Melanocyte of skin (primary cell): ENCODE data around the gene SLC47A2. TPM values are rescaled to one million over a fixed set of nuclear protein-coding genes. Genes with fewer than 3 reads are reported as not detected.

Experiments used
- small RNA-seq, 2 donors: library from RNA; depleted of rRNA; stranded (forward); fragments of <200 nt; gene quantifications; one replicate each; pipeline ENCODE3, GENCODE V24; 2012
- total RNA-seq, 2 donors: library from RNA; depleted of rRNA; stranded (reverse); fragments of >200 nt; gene quantifications; 2 replicates each; pipeline ENCODE4 v1.2.3, GENCODE V29; 2012

SLC47A2 gene, protein sequence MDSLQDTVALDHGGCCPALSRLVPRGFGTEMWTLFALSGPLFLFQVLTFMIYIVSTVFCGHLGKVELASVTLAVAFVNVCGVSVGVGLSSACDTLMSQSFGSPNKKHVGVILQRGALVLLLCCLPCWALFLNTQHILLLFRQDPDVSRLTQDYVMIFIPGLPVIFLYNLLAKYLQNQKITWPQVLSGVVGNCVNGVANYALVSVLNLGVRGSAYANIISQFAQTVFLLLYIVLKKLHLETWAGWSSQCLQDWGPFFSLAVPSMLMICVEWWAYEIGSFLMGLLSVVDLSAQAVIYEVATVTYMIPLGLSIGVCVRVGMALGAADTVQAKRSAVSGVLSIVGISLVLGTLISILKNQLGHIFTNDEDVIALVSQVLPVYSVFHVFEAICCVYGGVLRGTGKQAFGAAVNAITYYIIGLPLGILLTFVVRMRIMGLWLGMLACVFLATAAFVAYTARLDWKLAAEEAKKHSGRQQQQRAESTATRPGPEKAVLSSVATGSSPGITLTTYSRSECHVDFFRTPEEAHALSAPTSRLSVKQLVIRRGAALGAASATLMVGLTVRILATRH
- total RNA-seq = not detected

DNA sequence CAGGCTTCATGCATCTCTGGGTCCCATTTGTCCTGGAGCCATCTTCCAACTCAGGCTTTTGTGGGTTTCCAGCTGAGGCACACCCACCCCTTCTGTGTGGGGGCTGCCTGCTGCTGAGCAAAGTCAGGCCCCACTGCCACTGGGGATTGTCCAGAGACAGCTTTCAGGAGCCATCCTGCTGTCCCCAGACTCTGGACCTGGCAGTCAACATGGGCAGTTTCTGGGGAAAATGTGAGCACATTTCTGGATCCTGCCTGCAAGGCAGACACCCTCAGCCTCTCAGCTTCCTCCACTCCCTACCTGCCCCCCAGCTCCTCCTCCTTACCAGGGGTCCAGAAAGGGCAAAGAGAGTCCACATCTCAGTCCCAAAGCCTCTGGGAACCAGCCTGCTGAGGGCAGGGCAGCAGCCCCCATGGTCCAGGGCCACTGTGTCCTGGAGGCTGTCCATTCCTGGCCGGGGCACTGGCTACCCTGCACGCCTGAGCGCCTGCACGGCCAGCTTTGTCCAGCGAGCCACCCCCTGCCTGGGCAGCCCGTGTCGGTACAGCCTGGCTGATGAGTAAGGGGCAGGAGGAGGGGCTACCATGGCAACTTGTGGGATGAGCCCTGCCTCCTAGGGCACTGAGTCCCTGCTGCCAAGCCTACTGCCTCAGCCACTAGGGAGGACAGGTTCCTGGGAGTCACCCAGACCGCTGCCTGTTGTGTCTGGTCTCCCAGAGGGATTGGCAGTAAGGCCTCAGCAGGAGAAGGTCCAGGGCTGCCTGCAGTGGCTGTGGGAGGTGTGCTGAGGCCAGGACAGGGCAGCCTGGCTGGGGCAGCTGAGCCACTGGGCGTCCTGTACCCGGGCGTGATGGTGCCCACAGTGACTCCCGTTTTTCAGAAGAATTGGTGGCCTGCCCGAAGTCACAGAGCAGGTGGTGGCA is at the start of gene SLC47A2:
TSS of gene SLC47A2 (minus strand) at position 477 of the 923 bp plus-strand sequence. CDS start at position 448, 29 bp downstream.

DNA sequence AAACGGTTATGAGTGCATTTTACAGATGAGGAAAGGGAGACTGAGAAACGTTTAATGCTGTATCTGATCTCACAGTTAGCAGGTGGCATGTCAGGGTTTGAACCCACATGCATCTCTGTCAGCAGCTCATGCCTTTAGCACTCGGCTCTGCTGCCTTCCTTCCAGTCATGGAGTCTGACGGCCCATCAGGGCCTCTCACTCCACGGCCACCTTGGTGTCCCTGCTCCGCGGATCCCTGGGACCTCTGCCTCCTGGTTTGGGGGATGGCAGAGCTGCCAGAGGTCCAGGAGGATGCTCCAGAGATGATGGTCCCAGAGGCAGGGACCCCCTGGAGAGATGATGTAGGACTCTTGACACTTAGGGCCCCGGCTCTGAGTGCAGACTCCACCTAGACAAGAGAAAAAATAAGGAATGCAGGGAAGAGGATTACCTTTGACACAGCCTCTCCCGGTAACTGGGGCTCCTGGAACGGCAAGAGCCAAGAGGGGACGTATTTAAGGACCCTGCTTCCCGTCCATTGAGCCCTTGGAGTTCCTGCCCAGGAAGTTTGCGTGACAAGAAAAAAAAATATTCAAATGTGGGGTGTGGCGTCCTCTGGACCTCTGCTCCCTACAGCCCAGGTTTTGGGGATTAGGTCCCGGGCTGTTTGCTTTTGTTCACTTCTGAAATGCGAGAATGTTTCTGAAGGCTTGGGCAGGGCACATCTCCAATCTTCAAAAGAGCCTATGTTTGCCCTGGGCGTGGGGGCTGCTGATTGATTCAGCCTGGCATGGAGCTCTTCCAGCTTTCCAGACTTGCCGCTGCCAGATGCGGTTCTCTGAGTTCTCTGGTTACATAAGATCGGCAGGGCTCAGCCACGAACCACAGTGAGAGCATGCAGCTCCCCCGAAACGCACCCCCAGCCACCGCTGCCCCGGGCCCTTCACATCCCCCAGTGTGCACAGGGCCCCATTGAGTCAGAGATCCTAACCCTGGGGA is 31.7 kb upstream of the SLC47A2 start, which contains the start of gene ALDH3A1:
TSS of gene ALDH3A1 (minus strand) at position 470 of the 978 bp plus-strand sequence. CDS start 3,169 bp downstream, outside the sequence.

DNA sequence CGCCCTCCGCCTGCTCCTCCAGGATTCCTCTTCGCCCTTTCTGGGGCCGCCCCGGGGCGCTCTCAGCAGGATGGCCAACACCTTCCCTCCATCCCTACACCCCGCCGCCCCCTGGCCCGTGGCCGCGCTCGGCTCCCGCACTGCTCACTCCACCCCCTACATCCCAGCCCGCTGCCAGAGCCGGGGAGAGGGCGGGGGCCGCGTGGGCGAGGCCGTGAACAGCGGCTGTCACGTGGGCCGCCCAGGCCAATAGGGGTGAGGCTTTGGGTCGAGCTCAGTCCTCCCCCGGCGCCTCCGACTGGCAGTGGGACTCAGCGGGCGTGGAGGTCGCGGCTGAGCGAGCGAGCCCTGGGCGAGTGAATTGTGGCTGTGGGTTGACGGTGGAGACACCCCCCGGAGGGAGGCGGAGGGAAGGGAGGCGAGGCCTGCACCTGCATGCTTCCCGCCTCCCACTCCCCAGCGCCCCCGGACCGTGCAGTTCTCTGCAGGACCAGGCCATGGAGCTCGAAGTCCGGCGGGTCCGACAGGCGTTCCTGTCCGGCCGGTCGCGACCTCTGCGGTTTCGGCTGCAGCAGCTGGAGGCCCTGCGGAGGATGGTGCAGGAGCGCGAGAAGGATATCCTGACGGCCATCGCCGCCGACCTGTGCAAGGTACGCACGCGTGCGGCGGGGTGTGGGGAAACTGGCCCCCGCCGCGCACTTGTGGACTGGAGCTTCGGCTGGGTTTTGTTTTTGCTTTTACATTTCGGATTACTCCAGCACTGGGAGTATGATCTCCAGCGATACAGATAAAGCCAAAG is 67.7 kb downstream of the SLC47A2 start, which contains the start of gene ALDH3A2:
TSS of gene ALDH3A2 (plus strand) at position 277 of the 799 bp plus-strand sequence. CDS start at position 498, 221 bp downstream.

Small RNAs within 50 kb of the gene (small RNA-seq; reads per million reads assigned to genes)
- gene RF00322 = 0 reads per million in 2 donors

Other genes starting within 250 kb of the SLC47A2 start
- gene SLC47A1, start 182.7 kb downstream of the SLC47A2 start, total RNA-seq = 10 to 100 TPM in 1 of 2 donors, 1 to 10 TPM in 1; 9.3 to 11.3 TPM
- gene ALDH3A2, start 67.8 kb downstream of the SLC47A2 start, total RNA-seq = 10 to 100 TPM; 60.9 to 78.1 TPM
- gene ALDH3A1, start 31.7 kb upstream of the SLC47A2 start, total RNA-seq = under 1 TPM; 0.34 to 0.67 TPM
- gene ULK2, start 151.4 kb upstream of the SLC47A2 start, total RNA-seq = 10 to 100 TPM; 15.7 to 33.0 TPM